22Rv1 (cell line): Measurements from ENCODE around the gene RAB4B.
"Not testable (repeated sequence)": the region's sequence is repeated elsewhere in the genome, so short reads cannot be mapped to it uniquely, and the experiment has no call there.

ENCODE experiments used
- H3K27ac ChIP-seq: fragments of 450-650 bp; 2 replicates; pipeline ENCODE4 v1.5.1; 2017
- ZFX ChIP-seq: fragments of 450-650 bp; IDR thresholded peaks from 2 replicates; pipeline ENCODE4 v1.6.1; 2017; ENCODE audit warnings: antibody characterized with exemption, borderline replicate concordance
- TF ChIP-seq, protein P1 (sequence below): fragments of 450-650 bp; IDR thresholded peaks from 2 replicates; pipeline ENCODE4 v1.5.1; 2017; ENCODE audit warnings: mild to moderate bottlenecking

The RAB4B gene

DNA sequence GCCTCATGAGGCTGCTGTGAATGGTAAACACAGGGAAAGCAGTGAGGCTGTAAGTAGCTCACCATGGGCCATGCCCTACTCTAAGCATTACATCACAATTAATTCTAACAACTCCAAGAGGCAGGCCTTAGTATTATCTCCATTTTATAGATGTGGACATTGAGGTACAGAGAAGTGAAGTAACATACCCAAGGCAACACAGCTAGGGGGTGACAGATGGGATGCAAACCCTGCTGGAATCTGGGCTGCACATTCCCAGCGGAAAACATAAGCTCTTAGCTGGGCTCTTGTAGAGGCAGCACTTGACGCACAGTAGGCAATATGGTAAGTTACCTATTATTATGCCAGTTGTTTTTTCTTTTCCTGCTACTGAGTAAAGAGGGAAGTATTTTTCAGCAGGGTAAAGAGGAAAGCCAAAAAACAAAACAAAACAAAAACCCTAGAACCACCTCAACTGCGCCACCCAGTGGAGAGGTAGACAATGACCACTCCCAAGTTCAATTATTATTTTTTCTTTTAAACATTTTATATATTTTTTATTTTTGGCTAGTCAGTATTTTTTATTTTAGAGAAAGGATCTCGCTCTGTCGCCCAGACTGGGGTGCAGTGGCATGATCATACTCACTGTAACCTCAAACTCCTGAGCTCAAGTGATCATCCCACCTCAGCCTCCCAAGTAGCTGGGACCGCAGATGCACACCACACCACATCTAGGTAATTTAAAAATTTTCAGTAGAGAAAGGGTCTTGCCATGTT is 41.6 kb downstream of the RAB4B start:
- TF ChIP-seq, protein P1, sequence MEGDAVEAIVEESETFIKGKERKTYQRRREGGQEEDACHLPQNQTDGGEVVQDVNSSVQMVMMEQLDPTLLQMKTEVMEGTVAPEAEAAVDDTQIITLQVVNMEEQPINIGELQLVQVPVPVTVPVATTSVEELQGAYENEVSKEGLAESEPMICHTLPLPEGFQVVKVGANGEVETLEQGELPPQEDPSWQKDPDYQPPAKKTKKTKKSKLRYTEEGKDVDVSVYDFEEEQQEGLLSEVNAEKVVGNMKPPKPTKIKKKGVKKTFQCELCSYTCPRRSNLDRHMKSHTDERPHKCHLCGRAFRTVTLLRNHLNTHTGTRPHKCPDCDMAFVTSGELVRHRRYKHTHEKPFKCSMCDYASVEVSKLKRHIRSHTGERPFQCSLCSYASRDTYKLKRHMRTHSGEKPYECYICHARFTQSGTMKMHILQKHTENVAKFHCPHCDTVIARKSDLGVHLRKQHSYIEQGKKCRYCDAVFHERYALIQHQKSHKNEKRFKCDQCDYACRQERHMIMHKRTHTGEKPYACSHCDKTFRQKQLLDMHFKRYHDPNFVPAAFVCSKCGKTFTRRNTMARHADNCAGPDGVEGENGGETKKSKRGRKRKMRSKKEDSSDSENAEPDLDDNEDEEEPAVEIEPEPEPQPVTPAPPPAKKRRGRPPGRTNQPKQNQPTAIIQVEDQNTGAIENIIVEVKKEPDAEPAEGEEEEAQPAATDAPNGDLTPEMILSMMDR, result peak; percentile 85
- not testable (repeated sequence) for H3K27ac ChIP-seq

DNA sequence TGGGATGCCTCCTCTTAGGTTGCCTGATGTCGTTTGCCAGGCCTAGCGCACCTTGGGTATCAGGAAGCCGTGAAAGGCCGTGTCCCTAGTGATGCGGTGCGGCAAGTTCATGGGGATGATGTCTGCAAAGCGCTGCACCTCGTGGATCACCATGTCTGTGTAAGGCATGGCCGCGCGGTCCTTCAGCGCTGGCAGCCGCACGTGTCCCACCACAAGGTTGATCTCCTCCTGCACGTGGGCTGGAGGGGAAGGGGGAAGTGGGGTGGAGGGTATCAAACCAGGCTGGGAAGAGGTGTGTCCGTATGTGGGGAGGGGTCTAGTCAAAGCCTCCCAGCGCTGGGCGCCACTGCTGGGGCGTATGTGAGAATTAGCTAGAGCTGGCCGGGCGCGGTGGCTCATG is 44.1 kb downstream of the RAB4B start:
- no peak overlapping the region for H3K27ac ChIP-seq
- TF ChIP-seq, protein P1, result no peak
- TF ChIP-seq ZFX, result no peak

DNA sequence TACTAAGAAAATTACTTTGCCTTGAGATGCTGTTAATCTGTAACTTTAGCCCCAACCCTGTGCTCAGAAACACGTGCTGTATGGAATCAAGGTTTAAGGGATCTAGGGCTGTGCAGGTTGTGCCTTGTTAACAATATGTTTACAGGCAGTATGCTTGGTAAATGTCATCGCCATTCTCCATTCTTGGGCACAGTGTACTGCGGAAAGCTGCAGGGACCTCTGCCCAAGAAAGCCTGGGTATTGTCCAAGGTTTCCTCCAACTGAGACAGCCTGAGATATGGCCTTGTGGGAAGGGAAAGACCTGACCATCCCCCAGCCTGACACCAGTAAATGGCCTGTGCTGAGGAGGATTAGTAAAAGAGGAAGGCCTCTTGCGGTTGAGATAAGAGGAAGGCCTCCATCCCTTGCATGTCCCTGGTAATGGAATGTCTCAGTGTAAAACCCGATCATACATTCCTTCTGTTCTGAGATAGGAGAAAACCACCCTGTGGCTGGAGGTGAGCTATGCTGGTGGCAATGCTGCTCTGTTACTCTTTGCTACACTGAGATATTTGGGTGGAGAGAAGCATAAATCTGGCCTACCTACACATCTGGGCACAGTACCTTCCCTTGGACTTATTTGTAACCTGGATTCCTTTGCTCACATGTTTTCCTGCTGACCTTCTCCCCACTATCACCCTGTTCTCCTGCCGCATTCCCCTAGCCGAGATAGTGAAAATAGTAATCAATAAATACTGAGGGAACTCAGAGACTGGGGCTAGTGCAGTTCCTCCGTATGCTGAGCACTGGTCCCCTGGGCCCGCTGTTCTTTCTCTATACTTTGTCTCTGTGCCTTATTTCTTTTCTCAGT is 44.9 kb downstream of the RAB4B start:
- H3K27ac ChIP-seq, result not testable (repeated sequence)

DNA sequence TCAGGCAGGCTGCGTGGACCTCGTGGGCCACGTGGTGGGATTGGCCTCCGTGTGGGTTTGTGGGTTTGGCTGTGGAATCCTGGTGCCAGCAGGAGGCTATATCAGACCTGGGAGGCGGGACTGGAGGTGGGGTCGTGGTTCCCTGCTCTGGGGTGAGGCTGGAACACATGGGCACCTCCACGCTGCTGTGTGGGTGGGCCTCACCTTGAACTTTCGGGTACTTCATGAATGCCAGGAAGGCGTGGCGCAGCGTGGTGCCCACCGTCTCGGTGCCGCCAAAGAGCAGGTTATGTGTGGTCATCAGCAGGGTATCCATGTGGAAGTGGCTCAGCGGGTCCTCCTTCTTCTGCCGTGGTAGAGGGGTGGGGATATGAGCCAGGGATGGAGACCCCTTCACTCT is 46.9 kb downstream of the RAB4B start:
- H3K27ac ChIP-seq, result not testable (repeated sequence)

DNA sequence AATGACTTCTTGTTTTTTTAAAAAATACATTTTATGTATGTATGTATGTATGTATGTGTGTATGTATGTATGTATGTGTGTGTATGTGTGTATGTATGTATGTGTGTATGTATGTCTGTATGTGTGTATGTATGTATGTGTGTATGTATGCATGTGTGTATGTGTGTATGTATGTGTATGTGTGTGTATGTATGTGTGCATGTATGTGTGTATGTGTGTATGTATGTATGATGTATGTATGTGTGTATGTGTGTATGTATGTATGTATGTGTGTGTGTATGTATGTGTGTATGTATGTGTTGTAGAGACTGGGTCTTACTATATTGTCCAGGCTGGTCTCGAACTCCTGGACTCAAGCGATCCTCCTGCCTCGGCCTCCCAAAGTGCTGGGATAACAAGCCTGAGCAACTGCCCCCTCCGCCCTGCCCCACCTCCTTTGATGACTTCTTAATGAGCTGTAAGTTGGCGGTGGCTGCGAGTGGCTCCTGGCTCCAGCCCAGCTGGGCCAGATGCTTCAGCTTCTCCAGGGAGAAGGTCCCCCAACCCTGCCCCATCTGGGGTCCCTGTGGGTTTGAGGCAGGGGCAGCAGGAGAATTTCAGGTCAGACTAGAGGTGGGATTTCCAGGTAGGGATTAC is 47.5 kb downstream of the RAB4B start:
- H3K27ac ChIP-seq, result not testable (repeated sequence)

DNA sequence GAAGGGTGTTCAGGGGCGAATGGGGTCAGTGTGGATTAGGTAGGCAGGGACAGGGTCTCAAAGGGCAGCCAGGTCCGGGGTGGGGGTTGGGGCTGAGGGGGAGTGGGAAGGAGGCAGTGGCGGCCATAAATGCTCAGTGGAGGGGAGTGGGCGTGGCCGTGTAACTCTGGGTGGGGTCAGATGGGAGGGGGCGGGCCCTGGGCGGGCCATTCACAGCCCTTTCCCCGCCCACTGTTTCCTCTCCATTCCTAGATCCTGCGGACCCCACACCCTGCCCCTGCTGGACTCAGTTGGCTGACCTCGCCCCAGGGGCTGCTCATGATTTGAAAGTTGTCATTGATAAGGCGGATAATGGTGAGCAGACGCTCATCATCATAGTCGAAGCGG is 48.3 kb downstream of the RAB4B start:
- not testable (repeated sequence) for H3K27ac ChIP-seq

DNA sequence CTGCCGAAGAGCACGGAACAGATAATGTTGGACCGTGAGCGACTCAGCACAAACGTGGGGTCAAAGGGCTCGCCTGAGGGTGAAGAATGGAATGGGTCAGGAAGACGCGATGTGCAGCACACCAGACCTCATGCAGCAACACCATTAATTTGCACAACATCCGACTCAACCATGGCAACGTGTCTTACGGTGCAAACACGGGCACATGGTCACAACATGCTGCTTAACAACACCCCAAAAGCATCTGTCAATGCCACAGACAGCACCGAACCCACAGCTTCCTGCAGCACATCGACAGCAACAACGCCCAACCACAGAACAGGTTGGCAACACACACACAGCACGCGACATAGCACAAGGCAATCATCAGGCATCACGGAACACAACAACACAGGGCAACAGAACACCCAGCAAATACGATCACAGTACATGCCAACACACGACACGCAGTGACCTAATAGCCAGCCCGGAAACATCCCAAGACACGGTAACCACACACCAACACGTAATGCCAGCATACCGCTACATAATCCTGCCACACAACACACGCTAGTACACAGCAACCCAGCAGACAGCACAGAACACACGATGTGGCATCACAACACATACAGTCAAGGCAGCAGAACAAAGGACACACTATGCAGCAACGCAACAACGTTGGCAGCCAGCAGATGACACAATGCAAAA is 48.8 kb downstream of the RAB4B start:
- H3K27ac ChIP-seq, result not testable (repeated sequence)

DNA sequence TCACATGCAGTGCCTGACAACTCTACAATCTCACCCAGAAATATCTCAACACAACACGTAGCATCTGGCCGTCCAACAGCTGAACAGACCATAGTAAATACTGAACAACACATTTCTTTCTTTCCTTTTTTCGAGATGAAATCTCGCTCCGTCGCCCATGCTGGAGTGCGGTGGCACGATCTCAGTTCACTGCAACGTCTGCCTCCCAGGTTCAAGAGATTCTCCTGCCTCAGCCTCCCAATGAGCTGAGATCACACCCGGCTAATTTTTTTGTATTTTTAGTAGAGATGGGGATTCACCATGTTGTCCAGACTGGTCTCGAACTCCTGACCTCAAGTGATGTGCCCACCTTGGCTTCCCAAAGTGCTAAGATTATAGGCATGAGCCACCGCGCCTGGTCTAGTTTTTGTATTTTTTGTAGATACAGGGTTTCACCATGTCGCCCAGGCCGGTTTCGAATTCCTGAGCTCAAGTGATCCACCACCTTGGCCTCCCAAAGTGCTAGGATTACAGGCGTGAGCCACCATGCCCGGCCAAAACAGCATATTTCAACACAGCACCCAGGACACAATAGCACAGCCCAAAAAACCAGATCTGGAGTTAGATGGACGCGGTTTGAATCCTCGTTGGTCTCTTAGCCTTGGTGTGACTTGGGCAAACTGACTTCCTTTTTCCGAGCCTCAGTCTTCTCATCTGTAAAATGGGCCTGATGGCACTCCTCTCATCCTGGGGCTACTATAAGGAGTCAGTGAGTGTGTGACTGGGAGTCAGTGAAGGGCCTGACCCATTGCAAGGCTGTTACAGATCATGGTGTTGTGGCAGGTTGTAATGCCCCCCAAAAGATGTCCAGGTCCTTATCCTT is 49.6 kb downstream of the RAB4B start:
- no peak for TF ChIP-seq ZFX
- TF ChIP-seq, protein P1, result no peak
- H3K27ac ChIP-seq, result no peak overlapping the region

DNA sequence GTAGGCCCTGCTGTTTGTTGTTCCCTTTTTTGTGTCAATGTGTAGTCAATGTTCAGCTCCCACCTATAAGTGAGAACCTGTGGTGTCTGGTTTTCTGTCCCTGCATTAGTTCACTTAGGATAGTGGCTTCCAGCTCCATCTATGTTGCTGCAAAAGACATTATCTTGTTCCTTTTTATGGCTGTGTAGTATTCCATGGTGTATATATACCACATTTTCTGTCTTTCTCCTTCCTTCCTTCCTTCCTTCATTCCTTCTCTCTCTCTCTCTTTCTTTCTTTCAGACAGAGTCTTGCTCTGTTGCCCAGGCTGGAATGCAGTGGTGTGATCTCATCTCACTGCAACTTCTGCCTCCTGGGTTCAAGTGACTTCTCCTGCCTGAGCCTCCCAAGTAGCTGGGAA is 51.2 kb downstream of the RAB4B start:
- no peak overlapping the region for H3K27ac ChIP-seq
- no peak for TF ChIP-seq ZFX
- TF ChIP-seq, protein P1, result no peak

DNA sequence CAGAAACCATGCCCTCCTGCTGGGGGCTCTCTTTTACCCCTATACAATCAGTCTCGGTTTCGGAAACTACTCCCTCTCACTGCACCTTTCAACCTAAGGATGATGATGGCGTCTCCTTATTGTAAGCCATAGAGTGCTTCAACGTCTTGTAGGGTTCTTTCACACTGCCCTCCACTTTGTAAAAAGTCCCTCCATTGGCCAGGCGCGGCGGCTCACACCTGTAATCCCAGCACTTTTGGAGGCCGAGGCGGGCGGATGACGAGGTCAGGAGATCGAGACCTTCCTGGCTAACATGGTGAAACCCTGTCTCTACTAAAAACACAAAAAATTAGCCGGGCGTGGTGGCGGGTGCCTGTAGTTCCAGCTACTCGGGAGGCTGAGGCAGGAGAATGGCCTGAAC is 52.7 kb downstream of the RAB4B start:
- H3K27ac ChIP-seq, result not testable (repeated sequence)
